SH-SY5Y (cell line): Measurements from ENCODE around the gene ADA.

Experiments used
- GATA2 ChIP-seq: IDR thresholded peaks from 2 replicates; pipeline ENCODE4 v1.6.1; 2011; ENCODE audit warnings: mild to moderate bottlenecking, low read depth, low read length
- GATA3 ChIP-seq: IDR thresholded peaks from 2 replicates; pipeline ENCODE4 v1.6.1; 2011; ENCODE audit warnings: low read depth, mild to moderate bottlenecking, low read length, moderate library complexity

The ADA gene

DNA sequence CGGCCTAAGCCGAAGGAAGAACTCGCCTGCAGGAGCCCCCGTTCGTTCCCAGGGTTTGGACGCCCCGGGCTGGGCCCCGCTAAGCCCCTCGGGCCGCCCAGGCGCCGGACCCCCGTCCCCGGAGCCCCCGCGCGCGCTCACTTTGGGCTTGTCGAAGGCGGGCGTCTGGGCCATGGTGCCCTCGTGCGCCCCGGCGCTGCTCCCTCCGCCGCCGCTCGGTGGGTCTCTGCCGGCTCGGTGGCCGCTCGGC lies 140 bp downstream of the ADA start:
- TF ChIP-seq GATA3 (no peak), GATA2 (no peak)

- no peak for TF ChIP-seq GATA3
- no peak for TF ChIP-seq GATA2
Measured at GRCh38 chr20:44650771-44651433, 597 bp downstream of the ADA start.

GRCh38 chr20:44649976-44650375 lies 1.5 kb downstream of the ADA start:
- TF ChIP-seq GATA3, result no peak
- TF ChIP-seq GATA2, result no peak

- TF ChIP-seq GATA2 (no peak), GATA3 (no peak)
Measured at GRCh38 chr20:44649126-44649525, 2.4 kb downstream of the ADA start.

- TF ChIP-seq GATA3, result no peak
- TF ChIP-seq GATA2, result no peak
Measured at GRCh38 chr20:44648579-44648978, 2.9 kb downstream of the ADA start.

DNA sequence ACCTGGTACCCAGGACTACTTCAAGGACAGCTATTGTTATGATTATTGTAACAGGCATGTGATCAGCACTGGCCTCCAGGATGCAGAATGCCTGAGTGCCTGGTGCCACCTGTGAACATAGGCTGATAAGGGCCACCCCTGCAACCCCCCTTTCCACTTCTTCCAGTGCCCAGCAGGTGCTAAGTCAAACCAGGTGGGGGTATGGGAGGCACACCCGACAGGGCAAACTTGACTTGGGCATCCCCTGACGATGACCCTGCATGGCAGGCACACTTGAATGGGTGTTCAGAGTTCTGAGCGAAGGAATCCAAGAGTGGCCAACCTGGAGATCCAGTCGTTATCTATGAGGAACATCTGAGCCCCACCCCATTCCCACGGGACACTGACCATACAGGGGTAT lies 3.4 kb downstream of the ADA start:
- no peak for TF ChIP-seq GATA2
- TF ChIP-seq GATA3, result no peak

DNA sequence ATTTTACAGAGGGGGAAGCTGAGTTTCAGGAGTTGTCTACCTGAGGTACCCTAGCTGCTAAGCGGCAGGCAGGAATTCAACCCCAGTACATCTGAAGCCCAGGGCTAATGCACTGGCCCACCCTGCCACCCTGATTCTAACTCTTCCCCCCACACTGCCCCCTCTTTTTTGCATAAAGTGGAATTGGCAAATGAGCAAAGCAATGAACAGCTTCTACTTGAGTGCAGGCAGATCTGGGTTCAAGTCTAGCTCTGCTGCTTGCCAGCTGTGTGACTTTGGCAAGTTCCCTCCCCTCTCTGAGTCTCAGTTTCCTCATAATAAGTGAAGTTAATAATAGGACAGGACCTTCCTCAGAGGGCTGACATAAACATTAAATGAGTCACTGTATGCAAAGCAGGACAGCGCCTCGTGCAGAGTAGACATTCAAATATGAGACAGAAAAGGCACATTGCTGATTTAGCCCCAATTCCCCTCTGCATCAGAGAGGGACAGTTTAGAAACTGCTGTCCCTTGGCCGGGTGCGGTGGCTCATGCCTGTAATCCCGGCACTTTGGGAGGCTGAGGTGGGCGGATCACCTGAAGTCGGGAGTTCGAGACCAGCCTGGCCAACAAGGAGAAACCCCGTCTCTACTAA lies 4.7 kb downstream of the ADA start:
- TF ChIP-seq GATA3 (no peak), GATA2 (no peak)

DNA sequence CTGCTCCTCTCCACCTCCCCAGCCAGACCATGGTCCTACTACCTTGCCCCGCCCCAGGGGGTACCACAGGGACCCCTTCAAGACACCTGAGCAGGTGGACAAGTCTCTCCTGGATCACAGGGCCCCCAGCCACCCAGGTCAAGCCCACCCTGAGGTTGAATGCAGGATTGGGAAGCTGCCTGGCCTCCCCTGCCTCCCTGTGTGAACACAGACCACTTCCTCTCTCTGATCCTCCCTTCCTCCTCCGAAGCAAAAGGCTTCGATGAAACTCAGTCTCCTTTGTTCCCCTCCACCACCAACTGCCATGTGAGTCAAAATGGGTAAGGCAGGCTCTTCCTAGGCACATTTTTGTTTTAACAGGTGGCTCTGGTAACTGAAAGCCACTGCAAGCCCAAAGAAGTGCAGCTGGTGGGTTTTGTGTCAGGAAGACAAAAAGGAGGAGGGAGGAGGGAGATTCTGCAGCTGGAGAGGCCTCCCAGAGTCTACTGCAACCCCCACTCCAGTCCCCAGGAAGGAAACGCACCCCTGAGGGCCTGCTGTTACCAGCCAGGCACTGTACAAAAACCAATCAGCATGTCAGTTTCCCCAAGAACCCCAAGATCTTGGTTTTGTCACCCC lies 5.4 kb downstream of the ADA start:
- no peak for TF ChIP-seq GATA2
- TF ChIP-seq GATA3, result no peak

DNA sequence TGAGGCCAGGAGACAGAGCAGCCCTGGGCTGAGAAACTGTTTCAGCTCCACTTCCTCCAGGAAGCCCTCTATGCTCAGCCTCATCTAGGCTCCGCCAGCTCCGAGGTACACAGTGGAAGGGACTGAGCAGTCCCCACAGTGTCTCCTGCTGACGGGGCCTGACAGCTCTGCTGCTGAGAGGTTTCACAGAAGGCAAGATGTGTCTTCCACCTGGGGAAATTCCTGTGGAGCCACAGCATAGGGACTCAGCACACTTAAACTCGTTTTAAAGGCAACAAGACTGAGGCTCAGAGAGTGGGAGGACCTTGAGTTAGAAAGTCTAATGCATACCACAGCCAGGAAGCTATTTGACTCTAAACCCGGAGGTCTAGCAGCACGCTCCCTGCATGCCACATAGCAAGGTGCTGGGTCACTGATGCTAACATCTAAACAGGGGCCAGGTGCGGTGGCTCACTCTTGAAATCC lies 6.8 kb downstream of the ADA start:
- no peak for TF ChIP-seq GATA3

GRCh38 chr20:44644230-44644617 lies 7.3 kb downstream of the ADA start:
- TF ChIP-seq GATA3 (no peak), GATA2 (no peak)

- no peak for TF ChIP-seq GATA2
- TF ChIP-seq GATA3, result no peak
Measured at GRCh38 chr20:44643596-44644229, 7.8 kb downstream of the ADA start.

DNA sequence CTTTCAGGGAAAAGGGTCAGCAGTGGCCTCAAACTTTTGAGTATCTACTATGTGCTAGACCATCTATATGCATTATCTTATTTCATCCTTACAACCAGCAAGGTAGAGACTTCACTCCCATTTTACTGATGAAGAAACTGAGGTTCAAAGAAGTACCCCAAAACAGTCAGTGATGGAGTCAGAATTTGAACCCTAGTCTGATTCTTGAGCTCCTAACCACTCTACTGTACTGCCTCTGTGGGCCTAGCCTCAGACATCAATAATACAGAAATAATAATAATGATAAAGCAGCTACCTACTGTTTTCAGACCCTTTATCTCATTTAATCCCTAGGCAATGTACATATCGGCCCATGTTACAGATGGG lies 8.4 kb downstream of the ADA start:
- TF ChIP-seq GATA3 (no peak), GATA2 (no peak)

- TF ChIP-seq GATA2 (0 out of 2 replicates have a peak, but pooled peaks have one; percentile 33), GATA3 (no peak)
Measured at GRCh38 chr20:44642203-44643153, 9.0 kb downstream of the ADA start.

GRCh38 chr20:44641325-44641724 lies 10.2 kb downstream of the ADA start:
- no peak for TF ChIP-seq GATA3
- TF ChIP-seq GATA2, result no peak
